ENCODE measurements around the gene INPP4A.
A peak's percentile ranks its signal among the peaks of the same experiment; 100 is the strongest.

INPP4A gene

GRCh38 chr2:98438190-98439133, 6.2 kb upstream of the INPP4A start:
- DNase-seq, result no peak

DNA sequence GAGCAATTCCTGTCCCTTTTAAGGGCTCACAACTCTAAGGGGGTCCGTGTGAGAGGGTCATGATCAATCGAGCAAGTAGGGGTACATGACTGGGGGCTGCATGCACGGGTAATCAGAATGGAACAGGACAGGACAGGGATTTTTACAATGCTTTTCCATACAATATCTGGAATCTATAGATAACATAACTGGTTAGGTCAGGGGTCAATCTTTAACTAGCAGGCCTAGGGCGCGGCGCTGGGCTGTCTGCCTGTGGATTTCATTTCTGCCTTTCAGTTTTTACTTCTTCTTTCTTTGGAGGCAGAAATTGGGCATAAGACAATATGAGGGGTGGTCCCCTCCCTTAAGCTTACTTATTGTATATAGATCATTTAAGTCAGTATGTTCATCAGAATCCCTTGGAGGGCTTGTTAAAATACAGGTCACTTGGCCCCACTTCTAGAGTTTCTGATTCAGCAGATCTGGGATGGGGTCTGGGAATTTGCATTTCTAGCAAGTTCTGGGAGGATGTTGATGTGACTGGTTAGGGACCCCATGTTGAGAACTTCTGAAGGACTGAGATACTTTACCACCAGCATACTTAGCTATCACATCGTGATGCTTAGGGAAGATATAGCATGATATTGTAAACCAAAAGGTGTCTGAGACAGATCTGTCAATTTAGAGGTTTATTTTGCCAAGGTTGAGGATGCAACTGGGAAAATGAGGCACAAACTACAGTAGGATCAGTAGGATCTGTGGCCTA, 2.8 kb upstream of the INPP4A start:
- no peak for DNase-seq

GRCh38 chr2:98442488-98442887, 2.2 kb upstream of the INPP4A start:
- no peak for DNase-seq

GRCh38 chr2:98445177-98445682, 572 bp downstream of the INPP4A start:
- peak; percentile 11 for DNase-seq

DNA sequence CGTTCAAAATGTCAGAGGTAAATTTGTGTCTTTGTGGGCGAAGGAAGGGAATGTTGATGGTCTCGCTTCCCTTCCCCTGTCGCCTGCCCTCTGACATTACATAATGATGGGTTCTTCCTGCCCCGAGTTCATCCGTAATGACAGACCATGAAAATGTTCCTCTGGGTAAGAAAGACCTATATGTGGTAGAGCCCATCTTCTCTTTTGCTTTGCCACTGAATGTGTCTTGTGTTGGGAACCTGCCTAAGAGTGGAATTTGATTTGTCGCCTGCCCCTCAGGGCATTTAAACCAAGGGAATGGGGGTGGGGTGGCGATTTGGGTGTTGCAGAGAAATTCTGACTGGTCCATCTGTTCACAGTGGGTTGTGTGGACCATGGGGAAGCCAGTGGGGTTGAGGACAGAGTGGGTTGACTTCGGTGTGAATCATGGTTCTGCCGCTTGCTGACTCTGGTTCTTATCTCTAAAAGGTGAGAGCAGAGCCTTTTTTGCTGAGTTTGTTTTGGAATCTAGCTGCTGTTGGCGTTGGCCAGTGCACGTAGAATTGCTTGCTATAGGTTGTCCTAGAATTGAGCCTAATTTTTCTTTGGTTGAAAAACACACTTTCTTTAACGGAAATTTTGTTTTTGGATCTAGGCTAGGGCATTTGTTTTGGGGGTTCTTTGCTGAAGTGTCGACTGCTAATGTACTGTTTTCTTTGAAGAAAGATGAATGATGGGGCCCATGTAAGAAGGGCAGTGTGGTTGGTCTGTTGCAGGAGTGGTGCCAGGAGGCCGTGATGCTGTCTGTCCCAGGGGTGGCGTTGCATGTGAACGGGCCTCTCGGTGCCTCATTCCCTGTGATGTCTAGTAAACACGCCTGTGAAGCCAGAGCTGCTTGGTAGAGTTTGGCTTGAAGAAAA, 1.3 kb downstream of the INPP4A start:
- DNase-seq, result no peak

GRCh38 chr2:98446850-98447249, 2.2 kb downstream of the INPP4A start:
- no peak for DNase-seq

GRCh38 chr2:98448441-98449145, 3.9 kb downstream of the INPP4A start:
- no peak for DNase-seq

DNA sequence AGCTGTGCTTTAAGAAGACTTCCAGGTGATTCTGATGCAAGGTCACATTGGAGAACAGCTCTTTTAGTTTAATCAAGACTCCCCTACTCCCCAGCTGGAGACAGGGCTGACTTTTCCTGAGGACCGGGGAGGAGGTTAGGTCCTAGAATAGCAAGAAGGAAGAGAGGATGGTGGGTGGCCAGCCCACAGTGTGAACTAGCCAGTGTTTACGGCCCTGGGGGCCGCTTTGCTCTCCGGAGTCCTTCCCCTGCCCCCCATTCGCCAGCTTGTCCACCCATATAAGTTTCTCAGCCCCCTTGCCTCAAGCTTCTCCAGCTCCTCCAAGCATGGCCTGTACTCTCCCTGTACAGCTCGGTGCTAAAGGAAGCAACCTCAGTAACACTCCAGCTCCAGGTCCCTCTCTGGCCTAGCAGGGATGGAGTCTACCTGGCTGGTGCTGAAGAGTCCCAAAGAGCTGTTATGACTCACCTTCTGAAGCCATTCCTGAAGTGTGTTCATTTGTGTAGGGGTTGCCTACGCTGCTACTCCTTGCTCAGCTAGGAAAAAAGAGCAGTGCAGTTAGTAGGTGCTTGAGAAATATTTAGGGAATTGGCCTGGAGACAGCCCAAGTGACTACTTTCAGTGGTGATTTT, 7.9 kb downstream of the INPP4A start:
- DNase-seq, result no peak

DNA sequence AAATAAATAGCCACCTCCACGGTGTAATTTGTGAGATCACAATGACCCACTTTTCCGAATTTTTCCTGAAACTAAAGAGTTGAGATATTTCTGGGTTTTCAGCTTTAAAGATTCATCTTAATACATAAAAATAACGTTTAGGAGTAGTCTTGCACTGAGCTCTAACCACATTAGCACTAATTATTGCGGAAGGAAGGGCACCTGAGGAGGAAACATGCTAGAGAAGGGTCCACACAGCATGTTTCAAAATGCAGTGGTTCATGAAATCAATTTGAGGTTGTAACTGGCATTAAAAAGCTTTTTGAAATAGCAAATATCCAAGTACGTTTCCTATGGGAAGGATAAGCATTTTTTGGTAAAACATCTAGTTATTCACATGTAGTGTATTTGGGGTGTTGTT, 8.4 kb downstream of the INPP4A start:
- no peak for DNase-seq

DNA sequence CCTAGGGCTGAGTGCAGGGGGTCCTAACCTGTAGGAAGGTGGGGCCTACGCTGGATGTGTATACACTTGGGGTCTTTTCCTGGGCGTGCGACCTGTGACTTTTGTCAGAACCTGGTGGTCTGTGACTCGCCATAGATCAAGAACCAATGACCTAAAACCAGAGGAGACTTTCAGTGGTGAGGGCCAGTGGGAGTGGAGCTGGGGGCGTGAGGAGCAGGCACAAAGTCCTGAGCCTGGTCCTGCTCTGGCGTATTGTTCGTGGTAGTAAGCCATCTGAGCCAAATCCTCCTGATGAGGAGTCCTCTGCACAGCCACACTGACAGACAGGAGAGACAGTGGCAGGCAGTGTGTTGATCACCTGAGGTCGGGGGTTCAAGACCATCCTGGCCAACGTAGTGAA, 8.9 kb downstream of the INPP4A start:
- DNase-seq, result no peak

GRCh38 chr2:98454073-98454472, 9.4 kb downstream of the INPP4A start:
- no peak for DNase-seq

- no peak for DNase-seq
Measured at GRCh38 chr2:98454500-98455235, 10.0 kb downstream of the INPP4A start.

DNA sequence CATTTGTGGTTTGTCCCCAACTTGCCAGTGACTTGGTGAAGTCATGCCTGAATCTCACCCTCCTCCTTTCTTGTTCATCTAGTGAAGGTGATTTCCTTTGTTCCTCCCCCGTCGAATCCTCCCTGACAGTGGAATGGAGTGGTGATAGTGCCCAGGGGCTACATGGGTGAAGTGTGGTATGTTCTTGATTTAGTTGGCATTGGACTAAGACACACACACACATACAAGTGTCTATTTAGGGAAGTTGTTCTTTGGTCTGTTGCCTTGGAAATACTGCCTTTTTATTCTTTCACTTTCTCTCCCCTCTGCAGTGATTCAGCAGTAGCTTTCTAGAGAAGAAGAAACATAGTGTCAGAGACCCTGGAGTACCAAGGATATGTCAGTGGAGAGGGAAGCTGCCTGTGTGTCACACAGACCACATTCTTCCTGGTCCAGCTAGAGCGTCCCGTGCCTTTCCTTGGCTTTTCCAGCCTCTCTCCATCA, 10.9 kb downstream of the INPP4A start:
- DNase-seq, result no peak

DNA sequence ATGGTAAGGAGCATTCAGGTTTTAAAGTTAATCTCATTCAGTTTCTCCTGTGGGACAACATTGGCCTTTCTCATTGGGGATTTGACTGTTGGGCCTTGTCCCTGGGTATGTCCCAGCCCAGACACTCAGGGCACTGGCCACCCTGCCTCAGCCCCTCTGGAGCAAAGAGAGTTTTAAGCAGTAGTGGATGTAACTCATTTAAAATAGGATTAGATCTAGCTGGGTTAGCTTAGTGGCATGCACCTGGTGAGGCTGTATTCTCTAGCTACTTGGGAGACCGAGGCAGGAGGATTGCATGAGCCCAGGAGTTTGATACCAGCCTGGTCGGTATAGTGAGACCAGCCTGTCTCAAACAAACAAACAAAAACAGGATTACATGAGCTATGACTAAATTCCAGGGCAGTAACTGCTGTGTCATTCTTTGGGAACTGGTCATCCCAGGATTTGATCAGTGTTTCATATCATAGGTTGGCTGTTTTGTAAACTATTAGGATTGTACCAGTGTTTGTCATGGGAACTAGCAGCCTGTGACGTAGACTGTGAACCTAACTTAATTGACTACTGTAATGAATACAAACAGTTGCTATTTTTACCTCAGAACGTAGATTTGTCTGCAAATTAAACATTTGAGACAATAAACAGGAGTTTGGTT, 12.5 kb downstream of the INPP4A start:
- peak; percentile 22 for DNase-seq

- DNase-seq, result no peak
Measured at GRCh38 chr2:98458207-98458606, 13.5 kb downstream of the INPP4A start.

GRCh38 chr2:98458667-98459380, 14.2 kb downstream of the INPP4A start:
- DNase-seq, result no peak

DNA sequence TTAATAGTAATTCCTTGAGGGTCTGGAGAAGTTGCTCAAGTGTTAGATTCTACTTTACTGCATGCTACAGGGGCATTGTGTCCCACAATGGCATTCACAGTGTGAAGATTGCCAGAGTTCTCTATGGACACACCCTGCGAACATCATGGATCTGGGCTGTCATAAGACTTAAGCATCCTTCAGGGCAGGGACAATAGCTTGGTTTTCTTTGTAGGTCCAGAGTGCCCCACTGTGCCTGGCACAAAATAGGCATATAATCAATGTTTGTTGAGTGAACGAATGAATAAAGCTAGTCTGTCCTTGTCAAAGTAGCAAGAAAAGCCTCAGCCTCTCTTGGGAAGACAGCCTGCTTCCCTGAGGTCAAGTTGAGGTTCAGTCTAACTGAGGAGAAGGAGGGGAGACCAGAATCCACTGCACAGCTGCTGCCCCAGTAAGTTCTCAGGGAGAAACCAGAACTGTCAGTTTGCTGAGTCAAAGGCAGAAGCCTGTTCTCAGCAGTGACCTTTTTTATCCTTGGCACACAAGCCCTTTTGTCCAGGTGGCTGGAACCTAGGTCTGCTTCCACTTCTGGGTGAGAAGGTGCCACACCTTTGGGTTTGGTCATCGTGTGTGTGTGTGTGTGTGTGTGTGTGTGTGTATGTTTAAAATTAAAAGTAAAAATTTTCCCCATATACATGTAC, 15.0 kb downstream of the INPP4A start:
- no peak for DNase-seq

GRCh38 chr2:98460573-98461497, 16.2 kb downstream of the INPP4A start:
- no peak for DNase-seq

Measured in T1000 (cell line).